BE2C (cell line): ENCODE data around the gene ARHGEF38.
"Not testable (repeated sequence)": the region's sequence is repeated elsewhere in the genome, so short reads cannot be mapped to it uniquely, and the experiment has no call there.

Experiments
- DNase-seq: peaks from one replicate; pipeline ENCODE4 v3.0.0-alpha.2; 2020
- H3K27me3 ChIP-seq: fragments of 250-450 bp; sonication (Bioruptor Pico); 2 replicates; pipeline ENCODE4 v1.5.1; 2020; ENCODE audit warnings: mild to moderate bottlenecking
- H3K36me3 ChIP-seq: fragments of 250-450 bp; sonication (Bioruptor Pico); 2 replicates; pipeline ENCODE4 v1.5.1; 2020; ENCODE audit warnings: mild to moderate bottlenecking
- H3K4me1 ChIP-seq: fragments of 250-450 bp; sonication (Bioruptor Pico); 2 replicates; pipeline ENCODE4 v1.5.1; 2020
- H3K4me3 ChIP-seq: 2 replicates; pipeline ENCODE4 v1.5.1; 2011; ENCODE audit warnings: low read depth, low read length
- H3K9me3 ChIP-seq: fragments of 250-450 bp; sonication (Bioruptor Pico); 2 replicates; pipeline ENCODE4 v1.5.1; 2020
- CTCF ChIP-seq: IDR thresholded peaks from 2 replicates; pipeline ENCODE4 v1.5.1; 2012; ENCODE audit warnings: mild to moderate bottlenecking, low read depth, low read length

Gene ARHGEF38

GRCh38 chr4:105605493-105605892 is 53.1 kb downstream of the ARHGEF38 start:
- no peak overlapping the region for H3K4me3 ChIP-seq
- H3K36me3 ChIP-seq: no peaks in the 10 kb centered on the region
- TF ChIP-seq CTCF: no peak
- H3K4me1 ChIP-seq: peaks cover 10% of the 10 kb centered on the region; the same call in 1 of the 2 replicates
- no peaks in the 10 kb centered on the region for H3K27me3 ChIP-seq
- no peak for DNase-seq
- no peaks in the 10 kb centered on the region for H3K9me3 ChIP-seq

GRCh38 chr4:105607876-105608275 is 55.5 kb downstream of the ARHGEF38 start:
- no peak for TF ChIP-seq CTCF
- Histone ChIP-seq H3K27me3 (no peaks in the 10 kb centered on the region), H3K36me3 (no peaks in the 10 kb centered on the region), H3K4me1 (peaks cover 18% of the 10 kb centered on the region), H3K9me3 (no peaks in the 10 kb centered on the region), H3K4me3 (no peak overlapping the region)
- no peak for DNase-seq

GRCh38 chr4:105609819-105610218 is 57.4 kb downstream of the ARHGEF38 start:
- H3K9me3 ChIP-seq, H3K4me3 ChIP-seq, DNase-seq, H3K36me3 ChIP-seq, H3K27me3 ChIP-seq: not testable (repeated sequence)
- peaks cover 18% of the 10 kb centered on the region for H3K4me1 ChIP-seq

GRCh38 chr4:105613306-105613705 is 60.9 kb downstream of the ARHGEF38 start:
- TF ChIP-seq CTCF: no peak
- Histone ChIP-seq H3K9me3 (no peaks in the 10 kb centered on the region), H3K4me3 (peak overlapping the region; percentile 13; the same call in 1 of the 2 replicates), H3K36me3 (no peaks in the 10 kb centered on the region), H3K27me3 (no peaks in the 10 kb centered on the region), H3K4me1 (peaks cover 10% of the 10 kb centered on the region)
- peak; percentile 58 for DNase-seq

DNA sequence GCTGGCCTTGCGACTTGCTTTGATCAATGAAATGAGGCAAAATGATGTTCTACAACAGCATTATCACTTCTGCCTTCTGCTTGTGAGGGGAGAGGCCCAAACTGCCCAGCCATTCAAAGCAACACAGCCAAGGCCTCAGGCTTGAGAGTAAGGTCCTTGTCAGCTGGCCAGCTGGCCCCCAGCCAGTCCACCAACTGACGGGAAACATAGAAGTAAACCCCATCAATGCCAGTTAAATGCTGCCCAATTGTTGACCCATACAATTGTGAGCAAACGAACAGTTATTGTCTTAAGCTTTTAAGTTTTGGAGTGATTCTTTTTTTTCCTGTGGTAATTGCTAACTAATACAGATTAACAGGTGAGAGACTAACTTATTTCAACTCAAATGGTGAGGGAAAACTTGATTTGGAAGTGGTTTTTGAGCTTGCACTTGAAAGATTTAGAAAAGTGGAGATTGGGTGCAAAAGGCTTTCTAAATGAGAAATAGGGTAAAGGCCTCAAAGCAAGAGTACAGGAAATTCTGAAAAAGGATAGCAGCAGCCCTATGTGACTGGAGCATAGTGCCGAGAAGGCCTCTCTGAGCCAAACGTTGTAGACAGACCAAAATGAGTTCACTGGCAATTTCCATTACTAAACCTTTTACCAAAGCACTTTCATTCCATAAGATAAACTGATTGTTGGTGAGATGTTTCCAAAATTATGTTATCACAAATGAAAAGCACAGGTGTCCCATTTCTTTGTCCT is 66.9 kb downstream of the ARHGEF38 start:
- TF ChIP-seq CTCF: no peak
- no peaks in the 10 kb centered on the region for H3K36me3 ChIP-seq
- peaks cover 3% of the 10 kb centered on the region; the same call in 1 of the 2 replicates for H3K4me1 ChIP-seq
- H3K9me3 ChIP-seq: no peaks in the 10 kb centered on the region
- H3K27me3 ChIP-seq: no peaks in the 10 kb centered on the region
- H3K4me3 ChIP-seq: no peak overlapping the region
- DNase-seq: peak; percentile 80

- no peaks in the 10 kb centered on the region for H3K9me3 ChIP-seq
- DNase-seq: peak; percentile 24
- no peaks in the 10 kb centered on the region for H3K36me3 ChIP-seq
- TF ChIP-seq CTCF: no peak
- H3K4me3 ChIP-seq: no peak overlapping the region
- H3K27me3 ChIP-seq: no peaks in the 10 kb centered on the region
- H3K4me1 ChIP-seq: 0 out of 2 replicates have a peak, but pooled peaks cover 3% of the 10 kb centered on the region
Measured at GRCh38 chr4:105620640-105621323, 68.4 kb downstream of the ARHGEF38 start.
